Measurements from ENCODE around the gene GTF3C2. TPM values are rescaled to one million over a fixed set of nuclear protein-coding genes. Genes with fewer than 3 reads are reported as not detected.

Gene GTF3C2
- total RNA-seq, 1 experiment from 2014 or later: 89.3 TPM

DNA sequence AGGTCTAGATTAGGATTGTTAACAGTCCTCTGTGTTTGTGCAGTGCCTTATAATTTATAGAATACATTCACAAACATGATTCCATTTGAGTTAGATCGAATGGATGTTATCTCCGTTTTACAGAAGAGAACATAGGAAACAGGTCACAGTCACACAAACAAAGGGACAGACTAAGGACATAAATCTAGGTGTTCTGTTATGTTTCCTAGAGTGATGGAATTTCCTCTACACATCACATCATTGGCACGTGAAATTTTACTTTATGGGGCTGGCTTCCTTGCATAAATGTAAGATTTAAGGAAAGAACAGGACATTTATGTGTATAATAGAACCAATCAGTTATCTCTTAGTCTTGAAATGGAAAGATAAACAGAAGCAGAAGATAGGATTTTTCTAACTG lies 68.0 kb downstream of the GTF3C2 start:
- Histone ChIP-seq H3K9me3 (ENCODE audit: low read depth, low read length, poor library complexity, severe bottlenecking) (no peaks in the 10 kb centered on the region), H3K4me3 (ENCODE audit: low read depth, low read length, poor library complexity, severe bottlenecking) (no peak overlapping the region), H3K27ac (ENCODE audit: low read depth, low read length, poor library complexity, severe bottlenecking) (no peak overlapping the region), H3K4me1 (ENCODE audit: insufficient read depth, low read length, poor library complexity, severe bottlenecking) (peaks cover 13% of the 10 kb centered on the region), H3K36me3 (ENCODE audit: insufficient read depth, low read length, poor library complexity, severe bottlenecking) (no peaks in the 10 kb centered on the region), H3K27me3 (replicated peaks; ENCODE audit: insufficient read depth, low read depth, low read length, poor library complexity) (no peaks in the 10 kb centered on the region)
- TF ChIP-seq EZH2 (IDR thresholded peaks at IDR 0.05; ENCODE audit: borderline replicate concordance, low read depth, low read length, poor library complexity, severe bottlenecking): no peak
- TF ChIP-seq, protein P1, sequence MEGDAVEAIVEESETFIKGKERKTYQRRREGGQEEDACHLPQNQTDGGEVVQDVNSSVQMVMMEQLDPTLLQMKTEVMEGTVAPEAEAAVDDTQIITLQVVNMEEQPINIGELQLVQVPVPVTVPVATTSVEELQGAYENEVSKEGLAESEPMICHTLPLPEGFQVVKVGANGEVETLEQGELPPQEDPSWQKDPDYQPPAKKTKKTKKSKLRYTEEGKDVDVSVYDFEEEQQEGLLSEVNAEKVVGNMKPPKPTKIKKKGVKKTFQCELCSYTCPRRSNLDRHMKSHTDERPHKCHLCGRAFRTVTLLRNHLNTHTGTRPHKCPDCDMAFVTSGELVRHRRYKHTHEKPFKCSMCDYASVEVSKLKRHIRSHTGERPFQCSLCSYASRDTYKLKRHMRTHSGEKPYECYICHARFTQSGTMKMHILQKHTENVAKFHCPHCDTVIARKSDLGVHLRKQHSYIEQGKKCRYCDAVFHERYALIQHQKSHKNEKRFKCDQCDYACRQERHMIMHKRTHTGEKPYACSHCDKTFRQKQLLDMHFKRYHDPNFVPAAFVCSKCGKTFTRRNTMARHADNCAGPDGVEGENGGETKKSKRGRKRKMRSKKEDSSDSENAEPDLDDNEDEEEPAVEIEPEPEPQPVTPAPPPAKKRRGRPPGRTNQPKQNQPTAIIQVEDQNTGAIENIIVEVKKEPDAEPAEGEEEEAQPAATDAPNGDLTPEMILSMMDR (conservative IDR thresholded peaks at IDR 0.05; ENCODE audit: low read depth, low read length): no peak
- POLR2A ChIA-PET (ENCODE audit: low non-redundant PET): no interaction called here
- no TSS peak for BruUV-seq (replicated peaks)
- CTCF ChIA-PET: no interaction called here
- no peak for DNase-seq (ENCODE audit: low spot score)
- intact Hi-C loops (cut with micrococcal nuclease; ENCODE audit: unreplicated experiment): no loop called here

DNA sequence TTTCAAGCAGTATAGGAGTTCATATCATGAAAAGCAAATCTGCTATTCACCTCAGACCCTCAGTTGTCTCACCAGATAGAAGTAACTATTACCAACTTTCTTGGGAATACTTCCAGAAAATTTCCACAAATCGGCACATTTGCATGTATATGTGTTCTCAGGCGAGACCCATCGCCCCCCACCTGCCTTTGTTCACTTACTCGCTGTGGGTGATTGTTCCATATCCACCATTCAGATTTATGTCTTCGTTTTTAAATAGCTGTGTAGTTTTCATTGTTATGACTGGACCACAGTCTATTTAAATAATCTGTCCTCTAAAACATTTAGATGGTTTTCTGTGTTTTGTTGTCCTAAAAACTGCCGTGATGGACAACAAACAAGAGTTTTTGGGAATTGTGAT lies 71.1 kb downstream of the GTF3C2 start:
- ChIA-PET POLR2A (ENCODE audit: low non-redundant PET) (no interaction called here), CTCF (no interaction called here)

DNA sequence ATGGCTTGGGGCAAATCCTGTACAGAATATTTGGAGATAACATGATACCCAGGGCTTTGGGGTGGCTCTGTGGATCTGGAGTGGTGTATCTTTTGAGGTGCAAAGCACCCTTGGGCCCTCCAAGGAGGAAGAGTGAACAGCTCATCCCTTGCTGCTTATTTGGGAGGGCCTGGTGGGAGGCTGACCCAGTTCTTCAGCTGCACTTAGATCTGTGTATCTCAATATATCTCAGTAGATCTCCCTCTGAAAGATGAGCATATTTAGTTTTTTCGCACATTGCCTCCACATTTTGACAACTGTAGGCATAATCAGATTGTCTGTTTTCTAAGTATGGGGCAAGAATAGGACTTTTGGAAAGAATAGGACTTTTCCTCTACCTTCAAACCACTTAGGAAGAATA lies 71.6 kb downstream of the GTF3C2 start:
- Histone ChIP-seq H3K9me3 (ENCODE audit: low read depth, low read length, poor library complexity, severe bottlenecking) (no peaks in the 10 kb centered on the region), H3K4me3 (ENCODE audit: low read depth, low read length, poor library complexity, severe bottlenecking) (no peak overlapping the region), H3K4me1 (ENCODE audit: insufficient read depth, low read length, poor library complexity, severe bottlenecking) (peaks cover 20% of the 10 kb centered on the region), H3K27me3 (replicated peaks; ENCODE audit: insufficient read depth, low read depth, low read length, poor library complexity) (no peaks in the 10 kb centered on the region), H3K36me3 (ENCODE audit: insufficient read depth, low read length, poor library complexity, severe bottlenecking) (no peaks in the 10 kb centered on the region), H3K27ac (ENCODE audit: low read depth, low read length, poor library complexity, severe bottlenecking) (no peak overlapping the region)
- no peak for DNase-seq (ENCODE audit: low spot score)
- ChIA-PET CTCF (no interaction called here), POLR2A (ENCODE audit: low non-redundant PET) (no interaction called here)
- TF ChIP-seq, protein P1 (conservative IDR thresholded peaks at IDR 0.05; ENCODE audit: low read depth, low read length): no peak
- TF ChIP-seq EZH2 (IDR thresholded peaks at IDR 0.05; ENCODE audit: borderline replicate concordance, low read depth, low read length, poor library complexity, severe bottlenecking): no peak
- intact Hi-C loops (cut with micrococcal nuclease; ENCODE audit: unreplicated experiment): loop anchor here (5.0 kb wide), 1 partner anchor 323 kb away; no protein-coding TSS in a partner anchor
- BruUV-seq (replicated peaks): no TSS peak

More for the DNA sequence above, 71.1 kb downstream of the GTF3C2 start:
- Histone ChIP-seq H3K9me3 (ENCODE audit: low read depth, low read length, poor library complexity, severe bottlenecking) (no peaks in the 10 kb centered on the region), H3K27ac (ENCODE audit: low read depth, low read length, poor library complexity, severe bottlenecking) (no peak overlapping the region), H3K4me1 (ENCODE audit: insufficient read depth, low read length, poor library complexity, severe bottlenecking) (peaks cover 17% of the 10 kb centered on the region), H3K36me3 (ENCODE audit: insufficient read depth, low read length, poor library complexity, severe bottlenecking) (no peaks in the 10 kb centered on the region), H3K27me3 (replicated peaks; ENCODE audit: insufficient read depth, low read depth, low read length, poor library complexity) (no peaks in the 10 kb centered on the region), H3K4me3 (ENCODE audit: low read depth, low read length, poor library complexity, severe bottlenecking) (no peak overlapping the region)
- no TSS peak for BruUV-seq (replicated peaks)
- no peak for TF ChIP-seq EZH2 (IDR thresholded peaks at IDR 0.05; ENCODE audit: borderline replicate concordance, low read depth, low read length, poor library complexity, severe bottlenecking)
- TF ChIP-seq, protein P1 (conservative IDR thresholded peaks at IDR 0.05; ENCODE audit: low read depth, low read length): no peak
- DNase-seq (ENCODE audit: low spot score): no peak
- intact Hi-C loops (cut with micrococcal nuclease; ENCODE audit: unreplicated experiment): no loop called here

Data from A673 (cell line).